ENCODE data around the gene NME4.

GRCh38 chr16:396199-396598 lies 800 bp upstream of the NME4 start:
- no peak for TF ChIP-seq POLR2A (IDR thresholded peaks at IDR 0.05)
- TF ChIP-seq CTCF (IDR thresholded peaks at IDR 0.05) = no peak
- no peak for TF ChIP-seq EP300 (IDR thresholded peaks at IDR 0.05)

Data from tibial nerve (tissue), 4 donors.